Ovary (tissue), 9 donors: Measurements from ENCODE around the gene ARHGAP28. TPM values are rescaled to one million over a fixed set of nuclear protein-coding genes. Genes with fewer than 3 reads are reported as not detected.

Experiments
- DNase-seq, 5 donors: peaks; one replicate each; pipeline ENCODE4 v3.0.0-alpha.2; 2019 to 2020
- H3K27ac ChIP-seq, 2 donors: fragments of 200-600 bp; one replicate each; pipeline versions ENCODE4 v1.5.1 to v1.8.0; 2019 to 2022
- H3K27me3 ChIP-seq: fragments of 200-600 bp; one replicate; pipeline ENCODE4 v1.8.0; 2022
- H3K36me3 ChIP-seq: fragments of 200-600 bp; sonication (generic); one replicate; pipeline ENCODE4 v1.5.1; 2019
- H3K4me1 ChIP-seq: one replicate; pipeline ENCODE4 v1.8.1; 2013; ENCODE audit warnings: mild to moderate bottlenecking, moderate library complexity; ENCODE audit not compliant: insufficient read depth
- H3K4me3 ChIP-seq: fragments of 200-600 bp; sonication (generic); one replicate; pipeline ENCODE4 v1.5.1; 2017
- H3K9me3 ChIP-seq, 2 donors: fragments of 200-600 bp in 1 of 2; sonication (generic) in 1 of 2; one replicate each; pipeline versions ENCODE4 v1.5.1 to v1.8.1; 2013 to 2019; ENCODE audit warnings: mild to moderate bottlenecking in 1 of 2, moderate library complexity in 1 of 2
- CTCF ChIP-seq, 3 donors: fragments of 450-650 bp in 2 of 3; fragments of 200-600 bp in 1 of 3; IDR thresholded peaks; one replicate each; pipeline versions ENCODE4 v1.5.1 to v1.8.0; 2016 to 2022; ENCODE audit warnings: antibody characterized with exemption in 3 of 3, mild to moderate bottlenecking in 1 of 3
- EP300 ChIP-seq: sonication (generic); formaldehyde crosslinking; IDR thresholded peaks from one replicate; pipeline ENCODE4 v1.6.1; 2017; ENCODE audit warnings: antibody characterized with exemption
- POLR2A ChIP-seq: fragments of 450-650 bp; IDR thresholded peaks from one replicate; pipeline ENCODE4 v1.6.1; 2017; ENCODE audit warnings: antibody characterized with exemption, mild to moderate bottlenecking, moderate library complexity
- WGBS, 3 donors: extraction: QIAGEN DNeasy Blood & Tissue Kit in 1 of 3; methylation state at CpG; one replicate each; pipeline versions ENCODE4 v1.1.5 to v1.1.7; 2013 to 2017; 5-methylcytosine and 5-hydroxymethylcytosine counted together
- intact Hi-C, 4 donors: fragments of 100-400 bp; cut with DNase I; formaldehyde crosslinking; loops; one replicate each; pipeline versions ENCODE4 v1.11.0 to v1.15.1; 2022 to 2023
- polyA plus RNA-seq, 2 donors: library from polyadenylated mRNA; stranded (reverse); fragments of 200-250 nt in 1 of 2; fragments of 350-450 nt in 1 of 2; fragmentation: Illumina TruSeq in 1 of 2; extraction: RNeasy Lipid Tissue Mini Kit (QIAGEN cat#74804) in 1 of 2; gene quantifications; one replicate each; pipeline ENCODE4 v1.2.3, GENCODE V29; 2013 to 2014
- total RNA-seq, 7 donors: library from RNA; depleted of rRNA in 2 of 7; stranded (reverse); fragments of >200 nt in 2 of 7; fragmentation: NEBNext Ultra II Directional in 3 of 7; extraction: Animal tissue kit (Norgen Biotek cat#: 25700) in 3 of 7; gene quantifications; one replicate each; pipeline versions ENCODE4 v1.1.0 to v1.2.4, GENCODE V29; 2016 to 2023
- donor health status: DM: no; HTN: no; CAD: no; lungs with moderate emphysema.
- donor health status: DM: no; HTN: no; CAD: no.
- donor health status: Bipolar disorder and iron deficiency.
- donor health status: DM: yes; HTN: yes; CAD: no.
- donor health status: DM: no; HTN: no; CAD: no.
- donor health status: DM: yes; HTN: yes; CAD: no.

ARHGAP28 gene
- total and polyA plus RNA-seq, 9 donors: 5.9 to 28.7 (median 16.9) TPM

- H3K27ac ChIP-seq: no peak overlapping the region
- no peak for TF ChIP-seq POLR2A
- no peak for TF ChIP-seq EP300
- no peak for TF ChIP-seq CTCF (IDR thresholded peaks at IDR 0.05)
- no peaks in the 10 kb centered on the region for H3K4me1 ChIP-seq
- 83 to 90% (median 87%) methylated on average over 10 of the region's 10 CpGs for WGBS, 3 donors
- DNase-seq: no peak
- no peaks in the 10 kb centered on the region for H3K27me3 ChIP-seq
- no peaks in the 10 kb centered on the region for H3K36me3 ChIP-seq
- intact Hi-C loops: no loop called here
- H3K4me3 ChIP-seq: no peak overlapping the region
- H3K9me3 ChIP-seq: no peaks in the 10 kb centered on the region
These were observed 218.0 kb downstream of the ARHGAP28 start for GRCh38 chr18:6947338-6948030.

DNA sequence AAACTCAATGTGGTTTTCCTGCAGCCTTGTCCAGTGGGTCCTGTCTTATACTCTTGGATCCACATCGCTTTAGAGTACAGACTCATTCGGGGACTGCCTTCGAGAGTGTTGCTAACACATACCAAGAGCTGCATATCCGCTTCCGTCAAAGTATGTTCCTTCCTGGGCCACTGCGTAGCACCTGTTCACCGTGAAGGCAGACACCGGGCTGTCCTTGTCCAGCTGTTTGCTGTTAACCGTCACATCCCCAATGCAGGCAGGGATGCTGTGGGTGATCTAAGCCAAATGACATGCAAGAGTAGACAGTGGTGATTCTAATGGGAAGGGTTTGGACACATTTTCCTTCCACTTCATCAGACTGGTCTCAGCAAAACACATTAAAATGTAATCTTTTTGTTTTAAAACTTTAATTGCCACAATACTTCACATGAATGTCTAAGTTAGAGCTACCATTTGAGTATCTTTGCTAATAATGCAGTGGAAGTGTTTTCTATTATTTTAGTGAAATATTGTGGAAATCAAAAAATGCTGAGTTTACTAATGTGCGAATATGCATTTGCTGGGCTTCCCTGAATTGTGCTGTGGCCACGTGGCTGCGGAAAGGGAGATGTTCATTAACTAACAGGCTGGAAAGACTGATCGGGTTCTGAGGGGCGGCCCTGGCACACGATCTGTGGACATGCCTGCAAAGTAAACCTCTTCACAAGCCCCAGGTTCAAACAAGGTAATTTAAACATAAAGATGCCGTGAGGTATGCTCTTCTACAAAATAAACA is 219.0 kb downstream of the ARHGAP28 start:
- H3K36me3 ChIP-seq: no peaks in the 10 kb centered on the region
- TF ChIP-seq EP300 (no peak), POLR2A (no peak), CTCF (IDR thresholded peaks at IDR 0.05) (no peak)
- no peak for DNase-seq
- 89 to 91% (median 90%) methylated on average over 16 of the region's 16 CpGs for WGBS, 3 donors
- no peaks in the 10 kb centered on the region for H3K4me1 ChIP-seq
- H3K9me3 ChIP-seq: no peaks in the 10 kb centered on the region
- no peak overlapping the region for H3K4me3 ChIP-seq
- intact Hi-C loops: no loop called here
- H3K27ac ChIP-seq: no peak overlapping the region
- H3K27me3 ChIP-seq: no peaks in the 10 kb centered on the region

GRCh38 chr18:6949800-6950586 is 220.5 kb downstream of the ARHGAP28 start:
- intact Hi-C loops: no loop called here

More at GRCh38 chr18:6949800-6950586, 220.5 kb downstream of the ARHGAP28 start:
- Histone ChIP-seq H3K36me3 (no peaks in the 10 kb centered on the region), H3K9me3 (no peaks in the 10 kb centered on the region), H3K27ac (no peak overlapping the region), H3K4me3 (no peak overlapping the region), H3K4me1 (no peaks in the 10 kb centered on the region), H3K27me3 (no peaks in the 10 kb centered on the region)
- TF ChIP-seq EP300 (no peak), CTCF (IDR thresholded peaks at IDR 0.05) (no peak), POLR2A (no peak)
- 56 to 73% (median 69%) methylated on average over 11 of the region's 11 CpGs for WGBS, 3 donors
- DNase-seq: no peak
